Measurements from ENCODE around the gene DIP2C.
"Not testable (repeated sequence)": the region's sequence is repeated elsewhere in the genome, so short reads cannot be mapped to it uniquely, and the experiment has no call there.

Gene DIP2C

DNA sequence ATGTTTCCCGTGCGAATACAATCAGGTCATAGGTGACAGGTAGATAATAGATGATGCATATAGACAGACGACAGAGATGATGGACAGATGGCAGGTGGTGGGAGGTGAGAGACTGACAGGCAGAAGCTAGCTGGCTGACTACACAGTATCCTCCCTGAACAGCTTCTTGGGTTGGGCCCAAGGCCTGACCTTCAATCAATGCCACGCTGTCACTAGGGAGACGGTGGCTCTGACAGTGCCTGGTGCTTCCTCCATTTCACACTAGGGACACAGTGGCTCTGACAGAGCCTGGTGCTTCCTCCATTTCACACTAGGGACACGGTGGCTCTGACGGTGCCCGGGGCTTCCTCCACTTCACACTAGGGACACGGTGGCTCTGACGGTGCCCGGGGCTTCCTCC is 200.1 kb downstream of the DIP2C start:
- DNase-seq: no peak

DNA sequence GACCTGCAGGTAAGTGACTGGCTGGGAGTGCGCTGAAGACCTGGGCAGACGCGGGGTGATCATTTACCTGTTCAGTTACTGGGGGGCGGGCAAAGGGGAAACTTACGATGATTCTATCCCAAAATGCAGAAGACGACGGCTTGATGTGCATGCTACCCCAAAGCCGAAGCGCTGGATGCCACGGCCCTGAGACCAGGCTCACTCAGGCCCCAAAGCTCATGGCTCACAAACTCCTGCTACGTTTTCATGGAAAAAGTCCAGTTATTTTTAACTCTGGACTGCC is 200.6 kb downstream of the DIP2C start:
- no peak for DNase-seq

DNA sequence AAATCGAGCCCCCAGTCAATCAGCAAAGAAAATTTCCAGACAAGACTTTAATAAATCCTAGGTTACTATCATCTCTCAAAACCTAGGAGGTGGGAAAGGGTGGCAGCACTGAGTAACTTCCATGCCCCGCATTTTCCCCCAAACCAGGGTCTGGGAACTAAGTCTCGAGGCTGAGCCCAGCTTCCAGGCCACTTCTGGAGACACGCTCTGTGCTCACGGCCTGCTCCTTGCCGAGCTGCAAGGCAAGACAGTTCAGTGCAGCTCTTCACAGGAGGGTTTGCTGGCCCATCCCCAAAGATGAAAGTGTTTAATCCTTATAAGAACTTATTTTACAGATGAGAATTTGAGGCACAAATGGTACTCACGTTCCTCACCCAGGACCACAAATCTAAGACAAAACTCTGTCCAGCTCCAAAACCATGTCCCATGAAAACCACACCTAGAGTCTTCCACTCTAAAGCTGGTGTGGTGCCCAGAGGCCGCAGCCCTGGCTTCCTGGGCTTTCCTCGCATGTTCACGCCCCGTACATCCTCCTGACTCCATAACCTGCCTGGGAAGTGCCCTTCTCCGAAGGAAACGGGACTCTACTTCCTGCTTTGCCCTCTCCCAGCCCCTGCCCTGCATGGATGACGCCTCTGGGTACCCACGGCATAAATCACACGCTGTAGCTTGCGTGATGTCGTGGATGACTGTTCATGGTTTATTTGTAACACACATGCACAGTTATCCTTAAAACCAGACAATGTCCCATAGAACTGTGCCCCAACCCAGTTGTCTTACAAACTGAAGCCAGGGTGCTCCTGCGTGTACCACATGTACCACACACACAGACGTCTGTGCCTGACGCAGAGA is 201.2 kb downstream of the DIP2C start:
- DNase-seq: no peak

GRCh38 chr10:486666-487322 is 202.7 kb downstream of the DIP2C start:
- DNase-seq: no peak

DNA sequence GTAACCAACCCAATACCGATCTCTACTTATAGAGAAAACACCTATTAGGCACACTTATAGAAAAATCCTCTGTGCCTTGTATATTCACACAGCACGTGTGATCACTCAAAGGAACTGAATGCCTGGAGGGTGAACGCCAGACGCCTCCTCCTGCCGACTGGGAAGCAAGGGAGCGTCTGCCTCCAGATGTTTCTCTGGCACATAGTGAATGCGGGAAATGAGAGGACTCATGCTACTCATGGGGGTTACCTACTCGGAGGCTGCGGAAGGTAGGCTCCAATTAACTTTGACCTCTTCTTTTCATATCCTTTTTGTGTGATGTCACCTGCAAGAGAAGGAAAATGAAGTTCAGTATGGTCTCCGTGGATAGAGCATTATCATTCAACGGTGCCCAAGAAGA is 203.3 kb downstream of the DIP2C start:
- no peak for DNase-seq

GRCh38 chr10:485776-486175 is 203.7 kb downstream of the DIP2C start:
- DNase-seq: no peak

DNA sequence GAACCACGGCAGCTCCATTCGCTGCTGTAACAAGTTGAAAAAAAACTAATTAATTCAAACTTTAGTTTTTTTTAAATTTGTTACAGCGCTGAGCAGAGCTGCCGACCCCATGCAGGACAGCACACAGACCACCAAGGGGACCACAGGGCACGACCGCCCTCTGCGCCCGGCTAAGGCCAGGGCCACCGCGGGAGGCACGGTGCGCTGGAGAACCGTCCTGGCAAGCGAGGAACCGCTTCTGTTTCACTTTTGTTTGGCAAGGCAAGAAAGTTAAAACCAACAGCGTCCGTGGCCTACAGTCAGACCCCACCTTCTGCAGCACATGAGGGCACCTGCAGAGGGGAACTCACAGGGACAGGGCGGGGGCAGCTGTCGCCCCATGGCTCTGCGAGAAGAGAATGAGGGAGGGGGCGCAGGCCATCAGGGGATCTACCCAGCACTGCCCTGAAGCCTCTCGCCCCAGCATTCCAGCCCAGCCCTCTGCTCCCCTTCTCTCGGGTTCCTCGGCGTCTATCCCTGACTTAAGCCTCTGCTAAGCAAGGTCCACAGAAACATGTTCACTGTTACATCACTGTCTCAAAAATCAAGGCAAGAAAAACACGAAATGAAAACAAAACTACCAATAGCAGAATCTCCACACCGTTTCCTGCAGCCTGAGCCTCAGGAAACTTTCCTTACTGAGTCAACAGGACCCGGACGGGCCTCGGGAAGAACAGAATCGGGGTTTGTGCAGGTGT is 204.4 kb downstream of the DIP2C start:
- no peak for DNase-seq

DNA sequence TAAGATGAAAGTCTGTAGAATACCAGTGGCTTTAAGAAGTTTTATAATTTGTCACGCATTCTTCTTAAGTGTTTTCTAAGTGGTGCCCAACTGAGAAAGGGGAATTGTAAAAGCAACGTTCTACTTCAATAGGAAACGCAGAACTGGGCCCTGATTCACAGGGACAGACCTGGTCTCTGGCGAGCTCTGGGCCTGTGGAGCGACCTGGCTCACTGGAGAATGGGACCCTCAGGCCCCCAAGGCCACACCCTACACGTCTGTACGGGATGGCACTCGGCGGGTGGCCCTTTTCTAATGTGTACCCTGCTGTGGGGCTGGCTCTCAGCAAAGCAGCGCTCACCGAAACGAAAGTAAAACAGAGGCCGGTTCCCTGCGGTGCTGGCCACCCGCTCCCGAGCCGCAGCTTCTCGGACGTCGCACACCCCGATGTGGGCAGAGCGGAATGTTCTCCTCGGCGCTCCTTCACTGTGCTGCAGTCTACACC is 205.0 kb downstream of the DIP2C start:
- no peak for DNase-seq

GRCh38 chr10:483261-483660 is 206.2 kb downstream of the DIP2C start:
- DNase-seq: no peak

DNA sequence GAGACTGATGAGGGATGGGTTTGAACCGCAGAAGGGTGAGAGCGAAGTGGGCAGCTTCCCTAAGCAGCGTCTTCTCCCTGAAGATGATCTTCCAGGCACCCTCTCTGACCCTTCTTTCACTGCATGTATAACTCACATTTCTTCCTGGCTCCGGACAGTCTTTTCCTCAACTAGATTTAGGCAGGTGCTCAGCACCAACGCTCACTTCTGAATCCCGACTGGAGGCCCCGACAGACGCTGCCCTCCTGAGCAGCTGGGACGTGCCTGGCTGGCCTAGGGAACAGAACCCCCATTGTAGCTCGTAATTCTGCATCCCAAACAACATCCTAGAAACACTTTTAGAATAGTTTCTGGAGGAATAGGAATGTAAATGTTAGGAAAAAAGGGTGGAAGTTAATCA is 206.6 kb downstream of the DIP2C start:
- DNase-seq: no peak

DNA sequence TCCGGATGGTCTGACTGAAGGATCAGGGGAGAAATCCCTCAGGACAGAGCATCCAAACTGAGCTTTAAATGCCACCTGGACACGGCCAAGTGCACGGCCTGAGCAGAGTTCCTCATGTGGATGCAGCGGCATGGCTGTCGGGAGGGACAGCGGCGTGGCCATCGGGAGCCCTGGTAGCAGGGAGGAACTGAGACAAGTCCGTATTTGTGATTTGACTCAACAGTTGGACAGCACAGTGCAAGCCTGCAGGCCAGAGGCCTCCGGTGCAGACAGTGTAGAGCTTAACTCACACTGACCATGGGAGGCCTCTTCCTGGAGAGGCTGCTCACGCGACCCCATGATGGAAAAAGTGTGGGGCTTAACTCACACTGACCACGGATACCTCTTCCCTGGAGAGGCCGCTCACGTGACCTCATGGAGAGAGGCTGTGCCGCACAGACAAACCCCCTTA is 207.4 kb downstream of the DIP2C start:
- no peak for DNase-seq

DNA sequence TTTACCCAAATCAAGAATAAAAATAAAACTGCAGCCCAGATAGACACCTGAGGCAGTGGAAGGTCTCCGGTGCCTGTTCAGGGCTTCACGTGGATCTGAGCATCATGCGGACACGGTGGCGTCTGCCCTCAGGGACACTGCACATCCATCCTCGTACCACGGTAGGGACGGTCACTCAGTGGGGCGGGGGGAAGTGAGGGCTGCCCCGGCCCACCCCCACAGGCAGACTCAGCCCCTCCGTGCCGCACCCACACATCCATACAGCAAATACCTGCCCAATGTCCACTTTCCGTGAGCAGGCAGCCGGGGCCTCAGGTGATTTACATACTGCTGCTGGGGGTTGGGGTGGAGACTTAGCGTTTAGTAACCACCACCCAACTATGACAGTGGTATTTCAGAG is 207.8 kb downstream of the DIP2C start:
- DNase-seq: no peak

- no peak for DNase-seq
Observed at GRCh38 chr10:480928-481552, 208.4 kb downstream of the DIP2C start.

GRCh38 chr10:480498-480927 is 209.0 kb downstream of the DIP2C start:
- DNase-seq: no peak

- DNase-seq: not testable (repeated sequence)
Observed at GRCh38 chr10:479706-480497, 209.6 kb downstream of the DIP2C start.

- DNase-seq: no peak
Observed at GRCh38 chr10:478471-479245, 210.8 kb downstream of the DIP2C start.

- DNase-seq: no peak
Observed at GRCh38 chr10:477620-478019, 211.8 kb downstream of the DIP2C start.

DNA sequence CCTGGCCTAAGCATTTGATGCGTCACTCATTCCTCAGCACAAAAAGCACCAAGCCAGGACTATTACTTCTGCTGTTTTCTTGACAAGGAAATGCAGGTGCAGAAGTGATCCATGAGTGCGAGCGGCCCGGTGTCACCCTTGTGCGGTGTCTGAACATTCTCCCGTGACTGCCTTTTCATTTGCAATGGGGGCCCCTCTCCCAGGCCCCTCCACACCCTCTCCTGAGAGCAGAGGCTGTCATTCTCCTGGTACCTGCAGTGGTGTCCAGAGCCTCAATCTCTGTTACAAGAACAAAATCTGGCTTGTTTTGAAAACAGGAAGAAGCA is 213.1 kb downstream of the DIP2C start:
- no peak for DNase-seq

GRCh38 chr10:475709-476454 is 213.6 kb downstream of the DIP2C start:
- no peak for DNase-seq

DNA sequence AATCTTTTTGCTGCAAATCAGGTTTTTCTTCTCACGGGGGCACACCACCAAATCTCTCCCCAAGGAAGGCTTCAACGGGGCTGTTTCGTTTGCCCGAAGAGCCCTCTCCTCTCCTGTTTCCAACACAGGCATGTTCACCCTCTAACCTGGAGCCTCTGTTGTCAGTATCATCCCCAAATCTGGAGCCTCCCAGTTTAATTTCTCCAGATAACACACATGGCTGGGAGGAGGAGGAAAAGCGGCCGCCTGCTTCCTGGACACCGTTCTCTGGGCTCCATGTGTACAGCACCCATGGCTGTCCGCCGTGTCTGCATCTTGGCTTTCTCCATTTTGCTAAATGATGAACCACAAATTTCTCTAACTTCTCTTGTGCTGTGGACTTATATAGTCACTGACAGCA is 214.5 kb downstream of the DIP2C start:
- DNase-seq: no peak

DNA sequence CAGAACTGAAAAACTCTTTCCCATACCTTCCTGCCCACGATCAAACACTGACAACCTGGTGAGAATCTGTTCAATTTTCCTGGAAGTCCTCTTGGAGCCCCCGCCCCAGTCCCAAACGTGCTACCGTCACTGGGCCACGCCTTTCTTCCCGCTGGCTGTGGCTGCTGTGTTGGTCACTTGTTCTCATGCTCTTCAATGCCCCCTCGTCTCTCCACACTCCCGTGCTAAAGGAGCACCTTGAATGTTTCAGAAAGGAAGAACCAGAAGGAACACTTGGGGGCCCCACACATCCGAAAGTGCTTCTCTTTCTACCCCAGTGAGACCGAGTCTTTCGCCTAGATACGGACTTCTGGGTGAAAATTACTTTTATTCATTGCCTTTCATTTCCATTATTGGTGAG is 215.1 kb downstream of the DIP2C start:
- DNase-seq: no peak

Measured in SW 1271 (cell line).